ENCODE results near the gene PCDHA11. TPM values are rescaled to one million over a fixed set of nuclear protein-coding genes. Genes with fewer than 3 reads are reported as not detected.
"Not testable (repeated sequence)": the region's sequence is repeated elsewhere in the genome, so short reads cannot be mapped to it uniquely, and the experiment has no call there.

Gene PCDHA11, protein sequence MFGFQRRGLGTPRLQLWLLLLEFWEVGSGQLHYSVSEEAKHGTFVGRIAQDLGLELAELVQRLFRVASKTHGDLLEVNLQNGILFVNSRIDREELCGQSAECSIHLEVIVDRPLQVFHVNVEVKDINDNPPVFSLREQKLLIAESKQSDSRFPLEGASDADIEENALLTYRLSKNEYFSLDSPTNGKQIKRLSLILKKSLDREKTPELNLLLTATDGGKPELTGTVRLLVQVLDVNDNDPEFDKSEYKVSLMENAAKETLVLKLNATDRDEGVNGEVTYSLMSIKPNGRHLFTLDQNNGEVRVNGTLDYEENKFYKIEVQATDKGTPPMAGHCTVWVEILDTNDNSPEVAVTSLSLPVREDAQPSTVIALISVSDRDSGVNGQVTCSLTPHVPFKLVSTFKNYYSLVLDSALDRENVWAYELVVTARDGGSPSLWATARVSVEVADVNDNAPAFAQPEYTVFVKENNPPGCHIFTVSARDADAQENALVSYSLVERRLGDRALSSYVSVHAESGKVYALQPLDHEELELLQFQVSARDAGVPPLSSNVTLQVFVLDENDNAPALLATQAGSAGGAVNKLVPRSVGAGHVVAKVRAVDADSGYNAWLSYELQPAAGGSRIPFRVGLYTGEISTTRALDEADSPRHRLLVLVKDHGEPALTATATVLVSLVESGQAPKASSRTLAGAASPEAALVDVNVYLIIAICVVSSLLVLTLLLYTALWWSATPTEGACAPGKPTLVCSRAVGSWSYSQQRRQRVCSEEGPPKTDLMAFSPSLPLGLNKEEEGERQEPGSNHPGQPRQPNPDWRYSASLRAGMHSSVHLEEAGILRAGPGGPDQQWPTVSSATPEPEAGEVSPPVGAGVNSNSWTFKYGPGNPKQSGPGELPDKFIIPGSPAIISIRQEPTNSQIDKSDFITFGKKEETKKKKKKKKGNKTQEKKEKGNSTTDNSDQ
- not detected for total RNA-seq

DNA sequence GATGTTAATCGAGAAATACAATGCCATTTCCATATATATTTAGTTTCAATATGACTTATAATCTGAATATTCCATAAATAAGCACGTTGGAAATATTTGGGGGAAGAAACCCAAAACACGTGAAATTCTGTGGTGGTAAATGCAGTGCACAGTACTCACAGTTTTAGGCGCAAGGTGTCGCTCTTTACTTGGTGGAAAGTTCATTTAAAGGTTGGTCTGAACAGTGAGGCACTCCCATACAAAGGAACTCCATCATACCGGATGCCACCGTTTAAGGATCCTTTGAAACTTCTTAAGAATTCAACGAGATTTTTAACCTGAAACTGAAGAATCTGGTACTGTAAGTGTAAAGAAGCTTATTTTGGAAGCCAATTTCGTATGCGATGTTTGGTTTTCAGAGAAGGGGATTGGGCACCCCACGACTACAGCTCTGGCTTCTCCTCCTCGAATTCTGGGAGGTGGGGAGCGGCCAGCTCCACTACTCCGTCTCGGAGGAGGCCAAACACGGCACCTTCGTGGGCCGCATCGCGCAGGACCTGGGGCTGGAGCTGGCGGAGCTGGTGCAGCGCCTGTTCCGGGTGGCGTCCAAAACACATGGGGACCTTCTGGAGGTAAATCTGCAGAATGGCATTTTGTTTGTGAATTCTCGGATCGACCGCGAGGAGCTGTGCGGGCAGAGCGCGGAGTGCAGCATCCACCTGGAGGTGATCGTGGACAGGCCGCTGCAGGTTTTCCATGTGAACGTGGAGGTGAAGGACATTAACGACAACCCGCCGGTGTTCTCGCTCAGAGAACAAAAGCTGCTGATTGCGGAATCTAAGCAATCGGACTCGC lies at the start of gene PCDHA11:
Gene PCDHA11 (plus strand): TSS at position 237 of the 834 bp plus-strand sequence. CDS start 147 bp downstream, at position 384.
- POLR2A ChIA-PET = no interaction called here
- CTCF ChIA-PET = no interaction called here

GRCh38 chr5:140821375-140822280 lies 47.1 kb upstream of the PCDHA11 start, which contains the start of gene PCDHA5:
Gene PCDHA5, plus strand, starts transcription at chr5:140821613.
- ChIA-PET POLR2A (no interaction called here), CTCF (no interaction called here)

DNA sequence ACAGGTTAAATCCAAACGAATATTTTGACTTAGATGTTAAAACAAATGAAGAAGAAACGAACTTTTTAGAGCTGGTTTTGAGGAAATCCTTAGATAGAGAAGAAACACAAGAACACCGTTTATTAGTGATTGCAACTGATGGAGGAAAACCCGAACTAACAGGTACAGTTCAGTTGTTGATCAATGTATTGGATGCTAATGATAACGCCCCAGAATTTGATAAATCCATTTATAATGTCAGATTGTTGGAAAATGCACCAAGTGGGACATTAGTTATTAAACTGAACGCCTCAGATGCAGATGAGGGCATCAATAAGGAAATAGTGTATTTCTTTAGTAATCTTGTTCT lies 46.5 kb upstream of the PCDHA11 start:
- CTCF ChIA-PET = no interaction called here

GRCh38 chr5:140822969-140823368 lies 45.8 kb upstream of the PCDHA11 start:
- POLR2A ChIA-PET, CTCF ChIA-PET: not testable (repeated sequence)

More for the DNA sequence above, 46.5 kb upstream of the PCDHA11 start:
- POLR2A ChIA-PET = no interaction called here

- ChIA-PET POLR2A (no interaction called here), CTCF (no interaction called here)
Observed at GRCh38 chr5:140823475-140823874, 45.3 kb upstream of the PCDHA11 start.

DNA sequence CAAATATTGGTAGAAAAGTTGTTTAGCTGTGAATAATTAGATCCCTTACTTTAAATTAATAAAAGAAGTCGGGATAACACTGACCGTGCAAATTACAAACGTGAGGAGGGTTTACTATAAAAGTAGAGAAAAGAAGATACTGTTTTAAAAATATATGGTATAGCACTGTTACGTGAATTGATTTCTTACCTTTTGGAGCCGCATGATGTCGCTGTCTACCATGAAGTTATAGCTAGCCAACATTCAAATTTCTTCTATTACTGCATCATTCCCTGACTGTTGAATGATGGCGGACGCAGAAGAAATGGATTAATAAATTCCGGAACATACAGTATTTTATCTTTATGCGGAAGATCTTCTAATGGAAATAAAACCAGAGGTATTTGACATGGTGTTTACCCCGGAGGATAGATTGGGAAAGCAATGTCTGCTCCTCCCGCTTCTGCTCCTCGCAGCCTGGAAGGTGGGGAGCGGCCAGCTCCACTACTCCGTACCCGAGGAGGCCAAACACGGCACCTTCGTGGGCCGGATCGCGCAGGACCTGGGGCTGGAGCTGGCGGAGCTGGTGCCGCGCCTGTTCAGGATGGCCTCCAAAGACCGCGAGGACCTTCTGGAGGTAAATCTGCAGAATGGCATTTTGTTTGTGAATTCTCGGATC lies 40.9 kb upstream of the PCDHA11 start, which contains the start of gene PCDHA6:
Gene PCDHA6 (plus strand): TSS at position 257 of the 658 bp plus-strand sequence. CDS start 132 bp downstream, at position 389.
- CTCF ChIA-PET = no interaction called here
- POLR2A ChIA-PET = no interaction called here

DNA sequence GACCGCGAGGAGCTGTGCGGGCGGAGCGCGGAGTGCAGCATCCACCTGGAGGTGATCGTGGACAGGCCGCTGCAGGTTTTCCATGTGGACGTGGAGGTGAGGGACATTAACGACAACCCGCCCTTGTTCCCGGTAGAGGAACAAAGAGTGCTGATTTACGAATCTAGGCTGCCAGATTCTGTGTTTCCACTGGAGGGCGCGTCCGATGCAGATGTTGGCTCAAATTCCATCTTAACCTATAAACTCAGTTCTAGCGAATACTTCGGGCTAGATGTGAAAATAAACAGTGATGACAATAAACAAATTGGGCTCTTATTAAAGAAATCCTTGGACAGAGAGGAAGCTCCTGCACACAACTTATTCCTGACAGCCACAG lies 40.4 kb upstream of the PCDHA11 start:
- ChIA-PET CTCF (no interaction called here), POLR2A (no interaction called here)

DNA sequence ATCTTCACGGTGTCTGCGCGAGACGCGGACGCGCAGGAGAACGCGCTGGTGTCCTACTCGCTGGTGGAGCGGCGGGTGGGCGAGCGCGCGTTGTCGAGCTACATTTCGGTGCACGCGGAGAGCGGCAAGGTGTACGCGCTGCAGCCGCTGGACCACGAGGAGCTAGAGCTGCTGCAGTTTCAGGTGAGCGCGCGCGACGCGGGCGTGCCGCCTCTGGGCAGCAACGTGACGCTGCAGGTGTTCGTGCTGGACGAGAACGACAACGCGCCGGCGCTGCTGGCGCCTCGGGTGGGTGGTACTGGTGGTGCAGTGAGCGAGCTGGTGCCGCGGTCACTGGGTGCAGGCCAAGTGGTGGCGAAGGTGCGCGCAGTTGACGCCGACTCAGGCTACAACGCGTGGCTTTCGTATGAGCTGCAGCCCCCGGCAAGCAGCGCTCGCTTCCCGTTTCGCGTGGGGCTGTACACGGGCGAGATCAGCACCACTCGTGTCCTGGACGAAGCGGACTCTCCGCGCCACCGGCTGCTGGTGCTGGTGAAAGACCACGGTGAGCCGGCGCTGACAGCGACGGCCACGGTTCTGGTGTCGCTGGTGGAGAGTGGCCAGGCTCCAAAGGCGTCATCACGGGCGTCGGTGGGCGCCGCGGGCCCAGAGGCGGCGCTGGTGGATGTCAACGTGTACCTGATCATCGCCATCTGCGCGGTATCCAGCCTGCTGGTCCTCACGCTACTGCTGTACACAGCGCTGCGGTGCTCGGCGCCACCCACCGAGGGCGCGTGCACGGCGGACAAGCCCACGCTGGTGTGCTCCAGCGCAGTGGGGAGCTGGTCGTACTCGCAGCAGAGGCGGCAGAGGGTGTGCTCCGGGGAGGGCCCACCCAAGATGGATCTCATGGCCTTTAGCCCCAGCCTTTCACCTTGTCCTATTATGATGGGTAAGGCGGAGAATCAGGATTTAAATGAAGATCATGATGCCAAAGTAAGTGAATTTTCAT lies 39.0 kb upstream of the PCDHA11 start:
- POLR2A ChIA-PET, CTCF ChIA-PET: not testable (repeated sequence)

DNA sequence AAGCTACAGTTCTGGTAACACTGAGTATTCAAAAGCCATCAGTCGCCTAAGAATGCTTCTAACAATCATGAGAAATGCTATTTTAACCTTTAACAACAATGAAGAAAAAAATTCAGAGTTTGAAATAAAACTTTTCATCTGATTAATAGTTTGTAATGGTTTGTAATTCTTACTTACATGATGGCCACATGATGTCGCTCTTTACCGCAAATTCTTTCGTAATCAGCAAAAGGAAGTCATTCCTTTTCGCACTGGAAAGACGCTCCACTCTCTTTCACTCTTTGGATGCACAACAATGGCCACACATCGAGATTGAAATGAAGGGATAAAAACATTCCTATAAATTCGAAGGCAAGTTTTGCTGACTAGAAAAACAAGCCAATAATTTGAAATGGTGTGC lies 34.8 kb upstream of the PCDHA11 start, which contains the start of gene PCDHA7:
Gene PCDHA7 (plus strand): TSS at position 277 of the 400 bp plus-strand sequence. CDS start 115 bp downstream, at position 392.
- CTCF ChIA-PET = no interaction called here
- POLR2A ChIA-PET = no interaction called here

DNA sequence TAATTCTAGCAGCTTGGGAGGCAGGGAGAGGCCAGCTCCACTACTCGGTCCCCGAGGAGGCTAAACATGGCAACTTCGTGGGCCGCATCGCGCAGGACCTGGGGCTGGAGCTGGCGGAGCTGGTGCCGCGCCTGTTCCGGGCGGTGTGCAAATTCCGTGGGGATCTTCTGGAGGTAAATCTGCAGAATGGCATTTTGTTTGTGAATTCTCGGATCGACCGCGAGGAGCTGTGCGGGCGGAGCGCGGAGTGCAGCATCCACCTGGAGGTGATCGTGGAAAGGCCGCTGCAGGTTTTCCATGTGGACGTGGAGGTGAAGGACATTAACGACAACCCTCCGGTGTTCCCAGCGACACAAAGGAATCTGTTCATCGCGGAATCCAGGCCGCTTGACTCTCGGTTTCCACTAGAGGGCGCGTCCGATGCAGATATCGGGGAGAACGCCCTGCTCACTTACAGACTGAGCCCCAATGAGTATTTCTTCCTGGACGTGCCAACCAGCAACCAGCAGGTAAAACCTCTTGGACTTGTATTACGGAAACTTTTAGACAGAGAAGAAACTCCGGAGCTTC lies 34.2 kb upstream of the PCDHA11 start:
- CTCF ChIA-PET, POLR2A ChIA-PET: not testable (repeated sequence)

GRCh38 chr5:140835622-140836510 lies 32.9 kb upstream of the PCDHA11 start:
- POLR2A ChIA-PET = no interaction called here
- CTCF ChIA-PET = no interaction called here

DNA sequence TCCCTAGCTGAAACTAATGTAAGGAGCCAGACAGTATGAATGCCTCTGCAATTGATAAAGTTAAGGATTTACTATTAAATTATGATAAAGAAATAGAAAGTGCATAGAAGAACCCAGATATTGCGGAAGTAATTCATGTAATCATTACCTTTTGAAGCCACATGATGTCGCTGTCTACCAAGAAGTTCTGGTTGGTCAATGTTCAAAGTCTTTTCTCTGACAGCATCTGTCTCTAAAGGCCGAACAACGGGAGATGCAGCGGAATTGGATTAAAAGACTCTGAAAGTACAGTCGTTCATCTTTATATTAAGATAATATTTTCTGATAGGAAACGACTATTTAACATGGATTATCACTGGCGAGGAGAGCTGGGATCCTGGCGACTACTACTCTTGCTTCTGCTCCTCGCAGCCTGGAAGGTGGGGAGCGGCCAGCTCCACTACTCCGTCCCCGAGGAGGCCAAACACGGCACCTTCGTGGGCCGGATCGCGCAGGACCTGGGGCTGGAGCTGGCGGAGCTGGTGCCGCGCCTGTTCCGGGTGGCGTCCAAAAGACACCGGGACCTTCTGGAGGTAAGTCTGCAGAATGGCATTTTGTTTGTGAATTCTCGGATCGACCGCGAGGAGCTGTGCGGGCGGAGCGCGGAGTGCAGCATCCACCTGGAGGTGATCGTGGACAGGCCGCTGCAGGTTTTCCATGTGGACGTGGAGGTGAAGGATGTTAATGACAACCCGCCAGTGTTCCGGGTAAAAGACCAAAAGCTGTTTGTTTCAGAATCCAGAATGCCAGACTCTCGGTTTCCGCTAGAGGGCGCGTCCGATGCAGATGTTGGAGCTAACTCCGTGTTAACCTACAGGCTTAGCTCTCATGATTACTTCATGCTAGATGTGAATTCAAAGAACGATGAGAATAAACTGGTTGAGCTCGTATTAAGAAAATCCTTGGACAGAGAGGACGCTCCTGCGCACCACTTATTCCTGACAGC lies 27.5 kb upstream of the PCDHA11 start, which contains the start of gene PCDHA8:
Gene PCDHA8 (plus strand): TSS at position 210 of the 985 bp plus-strand sequence. CDS start 135 bp downstream, at position 345.
- ChIA-PET POLR2A (no interaction called here), CTCF (no interaction called here)

DNA sequence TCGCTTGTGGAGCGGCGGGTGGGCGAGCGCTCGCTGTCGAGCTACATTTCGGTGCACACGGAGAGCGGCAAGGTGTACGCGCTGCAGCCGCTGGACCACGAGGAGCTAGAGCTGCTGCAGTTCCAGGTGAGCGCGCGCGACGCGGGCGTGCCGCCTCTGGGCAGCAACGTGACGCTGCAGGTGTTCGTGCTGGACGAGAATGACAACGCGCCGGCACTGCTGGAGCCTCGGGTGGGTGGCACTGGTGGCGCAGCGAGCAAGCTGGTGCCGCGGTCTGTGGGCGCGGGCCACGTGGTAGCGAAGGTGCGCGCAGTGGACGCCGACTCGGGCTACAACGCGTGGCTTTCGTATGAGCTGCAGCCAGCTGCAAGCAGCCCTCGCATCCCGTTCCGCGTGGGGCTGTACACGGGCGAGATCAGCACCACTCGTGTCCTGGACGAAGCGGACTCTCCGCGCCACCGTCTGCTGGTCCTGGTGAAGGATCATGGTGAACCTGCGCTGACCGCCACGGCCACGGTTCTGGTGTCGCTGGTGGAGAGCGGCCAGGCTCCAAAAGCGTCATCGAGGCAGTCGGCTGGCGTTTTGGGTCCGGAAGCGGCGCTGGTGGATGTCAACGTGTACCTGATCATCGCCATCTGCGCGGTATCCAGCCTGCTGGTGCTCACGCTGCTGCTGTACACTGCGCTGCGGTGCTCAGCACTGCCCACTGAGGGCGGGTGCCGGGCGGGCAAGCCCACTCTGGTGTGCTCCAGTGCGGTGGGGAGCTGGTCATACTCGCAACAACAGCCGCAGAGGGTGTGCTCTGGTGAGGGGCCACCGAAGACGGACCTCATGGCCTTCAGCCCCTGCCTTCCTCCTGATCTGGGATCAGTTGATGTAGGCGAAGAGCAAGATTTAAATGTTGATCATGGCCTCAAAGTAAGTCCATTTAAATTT lies 25.7 kb upstream of the PCDHA11 start:
- ChIA-PET CTCF (no interaction called here), POLR2A (no interaction called here)
